ENCODE data around the gene CABLES1. TPM values are rescaled to one million over a fixed set of nuclear protein-coding genes. Genes with fewer than 3 reads are reported as not detected.

Gene CABLES1
- polyA plus RNA-seq, 1 of the 3 experiments (the other 2 are of a cell fraction), result 2.2 TPM

GRCh38 chr18:23143016-23143814 lies 7.9 kb downstream of the CABLES1 start:
- Histone ChIP-seq H2AFZ (ENCODE audit: low read depth) (no peak overlapping the region), H3K36me3 (replicated peaks in 1 of 2; ENCODE audit: control insufficient read depth in 1 of 2, insufficient read depth in 2 of 2, low read length in 1 of 2) (no peaks in the 10 kb centered on the region), H3K27me3 (ENCODE audit: insufficient read depth) (no peaks in the 10 kb centered on the region), H3F3A (replicated peaks; ENCODE audit: insufficient read depth) (no peaks in the 10 kb centered on the region), H3K9me2 (no peaks in the 10 kb centered on the region), H3K9me3 (no peaks in the 10 kb centered on the region), H3K4me3 (ENCODE audit: low read depth in 2 of 2, low read length in 1 of 2) (no peak overlapping the region), H3K27ac (ENCODE audit: low read depth in 2 of 2, low read length in 1 of 2) (peak overlapping the region in 1 of 2 experiments; percentile 91; a peak in 2 of 4 replicates), H3K4me2 (no peak overlapping the region), H3K79me2 (ENCODE audit: insufficient read depth) (peaks cover 84% of the 10 kb centered on the region), H4K20me1 (ENCODE audit: insufficient read depth) (peaks cover 27% of the 10 kb centered on the region), H3K9ac (no peak overlapping the region), H3K4me1 (ENCODE audit: control insufficient read depth in 1 of 2, insufficient read depth in 2 of 2, low read depth in 1 of 2, low read length in 1 of 2) (peaks cover 20 to 45% of the 10 kb centered on the region in 2 experiments; a peak in 3 of 4 replicates)
- ChIA-PET POLR2A (interaction anchor here (0.7 to 1.4 kb wide), 2 partner anchors 12 to 57 kb away, joined by 3 to 4 read pairs; no protein-coding TSS in a partner anchor), CTCF (interaction anchor here (1.8 to 2.4 kb wide), 2 partner anchors 12 to 18 kb away, joined by 4 to 7 read pairs; no protein-coding TSS in a partner anchor)
- no peak for DNase-seq
- 73% methylated on average over 9 of the region's 10 CpGs for WGBS (ENCODE audit: low lambda C conversion rate)
- TF ChIP-seq, protein P1, sequence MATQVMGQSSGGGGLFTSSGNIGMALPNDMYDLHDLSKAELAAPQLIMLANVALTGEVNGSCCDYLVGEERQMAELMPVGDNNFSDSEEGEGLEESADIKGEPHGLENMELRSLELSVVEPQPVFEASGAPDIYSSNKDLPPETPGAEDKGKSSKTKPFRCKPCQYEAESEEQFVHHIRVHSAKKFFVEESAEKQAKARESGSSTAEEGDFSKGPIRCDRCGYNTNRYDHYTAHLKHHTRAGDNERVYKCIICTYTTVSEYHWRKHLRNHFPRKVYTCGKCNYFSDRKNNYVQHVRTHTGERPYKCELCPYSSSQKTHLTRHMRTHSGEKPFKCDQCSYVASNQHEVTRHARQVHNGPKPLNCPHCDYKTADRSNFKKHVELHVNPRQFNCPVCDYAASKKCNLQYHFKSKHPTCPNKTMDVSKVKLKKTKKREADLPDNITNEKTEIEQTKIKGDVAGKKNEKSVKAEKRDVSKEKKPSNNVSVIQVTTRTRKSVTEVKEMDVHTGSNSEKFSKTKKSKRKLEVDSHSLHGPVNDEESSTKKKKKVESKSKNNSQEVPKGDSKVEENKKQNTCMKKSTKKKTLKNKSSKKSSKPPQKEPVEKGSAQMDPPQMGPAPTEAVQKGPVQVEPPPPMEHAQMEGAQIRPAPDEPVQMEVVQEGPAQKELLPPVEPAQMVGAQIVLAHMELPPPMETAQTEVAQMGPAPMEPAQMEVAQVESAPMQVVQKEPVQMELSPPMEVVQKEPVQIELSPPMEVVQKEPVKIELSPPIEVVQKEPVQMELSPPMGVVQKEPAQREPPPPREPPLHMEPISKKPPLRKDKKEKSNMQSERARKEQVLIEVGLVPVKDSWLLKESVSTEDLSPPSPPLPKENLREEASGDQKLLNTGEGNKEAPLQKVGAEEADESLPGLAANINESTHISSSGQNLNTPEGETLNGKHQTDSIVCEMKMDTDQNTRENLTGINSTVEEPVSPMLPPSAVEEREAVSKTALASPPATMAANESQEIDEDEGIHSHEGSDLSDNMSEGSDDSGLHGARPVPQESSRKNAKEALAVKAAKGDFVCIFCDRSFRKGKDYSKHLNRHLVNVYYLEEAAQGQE (IDR thresholded peaks at IDR 0.05; ENCODE audit: low read depth, low read length), result no peak

DNA sequence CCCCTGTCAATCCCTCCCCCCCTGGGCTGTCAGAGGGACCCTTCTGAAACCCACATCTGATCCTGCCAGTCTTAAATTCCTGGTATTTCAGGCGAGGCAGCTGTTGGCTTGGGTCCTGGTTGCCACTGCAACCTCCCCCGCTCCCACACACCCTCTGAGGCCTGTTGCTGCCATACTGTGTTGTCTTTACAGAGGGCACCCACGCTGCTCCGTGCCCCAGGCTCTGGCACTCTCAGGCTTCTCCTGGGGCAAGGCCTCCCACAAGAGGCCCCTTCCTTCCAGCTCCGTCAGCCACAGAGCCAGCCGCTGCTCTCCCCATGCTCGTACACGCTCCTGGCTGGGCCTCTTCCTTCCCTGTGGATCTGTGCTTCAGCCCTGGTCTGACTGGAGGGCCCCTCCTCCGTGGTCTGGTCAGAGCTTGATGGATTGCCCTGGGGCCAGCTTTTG lies 8.6 kb downstream of the CABLES1 start:
- CTCF ChIA-PET, result interaction anchor here (1.8 to 2.4 kb wide), 2 partner anchors 11 to 18 kb away, joined by 4 to 7 read pairs; no protein-coding TSS in a partner anchor
- no peak overlapping the region for H2AFZ ChIP-seq (ENCODE audit: low read depth)
- WGBS (ENCODE audit: low lambda C conversion rate), result 78% methylated on average over 5 of the region's 9 CpGs

More for the DNA sequence above, 8.6 kb downstream of the CABLES1 start:
- H3K9me3 ChIP-seq, result no peaks in the 10 kb centered on the region
- DNase-seq, result peak; percentile 71
- H3K9ac ChIP-seq, result no peak overlapping the region
- peak; percentile 51; the same call in 1 of the 2 replicates for TF ChIP-seq FOXJ3 (CRISPR knock-in tag; IDR thresholded peaks at IDR 0.05)
- no peak for TF ChIP-seq RFX5 (IDR thresholded peaks at IDR 0.05; ENCODE audit: low read length)
- TF ChIP-seq GATA2 (CRISPR knock-in tag; IDR thresholded peaks at IDR 0.05), result peak; percentile 39; the same call in 1 of the 2 replicates
- peak in 1 of 2 experiments; percentile 27; a peak in 1 of 4 replicates for TF ChIP-seq EP300 (IDR thresholded peaks at IDR 0.05; ENCODE audit: borderline replicate concordance in 1 of 2, low read depth in 1 of 2, low read length in 1 of 2)
- H3K4me1 ChIP-seq (ENCODE audit: control insufficient read depth in 1 of 2, insufficient read depth in 2 of 2, low read depth in 1 of 2, low read length in 1 of 2), result peaks cover 20 to 42% of the 10 kb centered on the region in 2 experiments; a peak in 3 of 4 replicates
- no peaks in the 10 kb centered on the region for H3F3A ChIP-seq (replicated peaks; ENCODE audit: insufficient read depth)
- H3K9me2 ChIP-seq, result no peaks in the 10 kb centered on the region
- H3K27ac ChIP-seq (ENCODE audit: low read depth in 2 of 2, low read length in 1 of 2), result peak overlapping the region in 1 of 2 experiments; percentile 91; a peak in 2 of 4 replicates
- no peak overlapping the region for H3K4me2 ChIP-seq
- peaks cover 82% of the 10 kb centered on the region for H3K79me2 ChIP-seq (ENCODE audit: insufficient read depth)
- H3K27me3 ChIP-seq (ENCODE audit: insufficient read depth), result no peaks in the 10 kb centered on the region
- H4K20me1 ChIP-seq (ENCODE audit: insufficient read depth), result peaks cover 27% of the 10 kb centered on the region
- H3K36me3 ChIP-seq (replicated peaks in 1 of 2; ENCODE audit: control insufficient read depth in 1 of 2, insufficient read depth in 2 of 2, low read length in 1 of 2), result no peaks in the 10 kb centered on the region
- POLR2A ChIA-PET, result interaction anchor here (0.7 to 1.4 kb wide), 2 partner anchors 11 to 57 kb away, joined by 3 to 4 read pairs; no protein-coding TSS in a partner anchor
- H3K4me3 ChIP-seq (ENCODE audit: low read depth in 2 of 2, low read length in 1 of 2), result no peak overlapping the region
